ENCODE data around the gene PRAC2. TPM values are rescaled to one million over a fixed set of nuclear protein-coding genes. Genes with fewer than 3 reads are reported as not detected.

Gene PRAC2
- total RNA-seq, 1 donor from 2014 or later = not detected

GRCh38 chr17:48723423-48724250 lies 652 bp downstream of the PRAC2 start:
- Histone ChIP-seq H3K4me3 (peak overlapping the region in 1 of 2 donors; percentile 9), H3K27ac (no peak overlapping the region)
- TF ChIP-seq CTCF (IDR thresholded peaks at IDR 0.05) = no peak

GRCh38 chr17:48724251-48725003 lies 1.4 kb downstream of the PRAC2 start:
- no peaks in the 10 kb centered on the region for H3K36me3 ChIP-seq
- peaks cover 65% of the 10 kb centered on the region for H3K27me3 ChIP-seq
- TF ChIP-seq CTCF (IDR thresholded peaks at IDR 0.05) = peak; percentile 53 to 77 (median 62)
- peak overlapping the region in 1 of 2 donors; percentile 19 for H3K4me3 ChIP-seq
- no peak overlapping the region for H3K27ac ChIP-seq
- H3K9me3 ChIP-seq = no peaks in the 10 kb centered on the region
- intact Hi-C loops (cut with DNase I) = loop anchor here (2.0 to 5.0 kb wide), 2 partner anchors 154 to 273 kb away; partner anchors contain the start of gene IGF2BP1
- H3K4me1 ChIP-seq = peaks cover 6 to 11% of the 10 kb centered on the region in 2 donors
- peak in 1 of 2 donors; percentile 89 for DNase-seq (ENCODE audit: low spot score in 2 of 2)

More at GRCh38 chr17:48723423-48724250, 652 bp downstream of the PRAC2 start:
- intact Hi-C loops (cut with DNase I) = loop anchor here (2.0 kb wide), 2 partner anchors 67 to 155 kb away; no protein-coding TSS in a partner anchor
- Histone ChIP-seq H3K4me1 (peaks cover 4 to 11% of the 10 kb centered on the region in 2 donors), H3K36me3 (no peaks in the 10 kb centered on the region), H3K27me3 (peaks cover 60% of the 10 kb centered on the region), H3K9me3 (no peaks in the 10 kb centered on the region)
- no peak for DNase-seq (ENCODE audit: low spot score in 2 of 2)

GRCh38 chr17:48725004-48725287 lies 2.0 kb downstream of the PRAC2 start:
- peaks cover 68% of the 10 kb centered on the region for H3K27me3 ChIP-seq
- peaks cover 6 to 11% of the 10 kb centered on the region in 2 donors for H3K4me1 ChIP-seq
- H3K4me3 ChIP-seq = peak overlapping the region in 1 of 2 donors; percentile 19
- no peak for TF ChIP-seq CTCF (IDR thresholded peaks at IDR 0.05)
- intact Hi-C loops (cut with DNase I) = loop anchor here (2.0 to 5.0 kb wide), 2 partner anchors 154 to 272 kb away; partner anchors contain the start of gene IGF2BP1
- no peak overlapping the region for H3K27ac ChIP-seq
- no peaks in the 10 kb centered on the region for H3K36me3 ChIP-seq
- no peak for DNase-seq (ENCODE audit: low spot score in 2 of 2)
- H3K9me3 ChIP-seq = no peaks in the 10 kb centered on the region

- no peaks in the 10 kb centered on the region for H3K36me3 ChIP-seq
- H3K9me3 ChIP-seq = no peaks in the 10 kb centered on the region
- no peak for DNase-seq (ENCODE audit: low spot score in 2 of 2)
- H3K4me3 ChIP-seq = no peak overlapping the region
- intact Hi-C loops (cut with DNase I) = loop anchor here (2.0 to 5.0 kb wide), 2 partner anchors 153 to 272 kb away; partner anchors contain the start of gene IGF2BP1
- no peak overlapping the region for H3K27ac ChIP-seq
- no peak for TF ChIP-seq CTCF (IDR thresholded peaks at IDR 0.05)
- peaks cover 6 to 11% of the 10 kb centered on the region in 2 donors for H3K4me1 ChIP-seq
- H3K27me3 ChIP-seq = peaks cover 67% of the 10 kb centered on the region
These were observed 2.5 kb downstream of the PRAC2 start for GRCh38 chr17:48725288-48726064.
